IMR-90 (cell line): ENCODE measurements around the gene PNMA6E. TPM values are rescaled to one million over a fixed set of nuclear protein-coding genes. Genes with fewer than 3 reads are reported as not detected.

Experiments used
- ATAC-seq: fragments of 200-7000 bp; cut with Tn5 transposase; 2 replicates; pipeline ENCODE4 v1.9.1; 2020; ENCODE audit warnings: low read depth, mild to moderate bottlenecking, moderate library complexity
- BruUV-seq: library from RNA; stranded (reverse); fragments of 400-500 nt; replicated peaks from 2 replicates; lab custom pipeline; 2021; lab: Mats Ljungman, UMichigan
- CTCF ChIA-PET: fragments of 300-600 bp; formaldehyde crosslinking; extraction: SDS; loops from one replicate; lab custom pipeline; 2021; ENCODE audit warnings: antibody characterized with exemption; lab: Yijun Ruan, JAX
- POLR2A ChIA-PET: fragments of 300-600 bp; sonication (Branson Sonifier 250); formaldehyde crosslinking; loops from one replicate; lab custom pipeline; 2022; ENCODE audit warnings: antibody characterized with exemption; ENCODE audit not compliant: unreplicated experiment; lab: Charles Lee
- DNase-seq: peaks from one replicate; pipeline ENCODE4 v3.0.0; 2013
- H2AFZ ChIP-seq: replicated peaks from 2 replicates; pipeline ENCODE3; 2013; ENCODE audit warnings: low read length, mild to moderate bottlenecking; ENCODE audit not compliant: poor library complexity
- H2AK5ac ChIP-seq: 2 replicates; pipeline ENCODE4 v1.6.1; 2013; ENCODE audit warnings: low read depth, low read length, inconsistent platforms
- H2AK9ac ChIP-seq: replicated peaks from 2 replicates; pipeline ENCODE3; 2013; ENCODE audit warnings: mild to moderate bottlenecking, low read depth, low read length, moderate library complexity; ENCODE audit not compliant: poor library complexity
- H2BK120ac ChIP-seq: 2 replicates; pipeline ENCODE4 v1.6.1; 2013; ENCODE audit warnings: low read depth, low read length, inconsistent platforms
- H2BK15ac ChIP-seq: 3 replicates; pipeline ENCODE4 v1.6.1; 2013; ENCODE audit warnings: low read depth, low read length, inconsistent platforms
- H2BK20ac ChIP-seq: 2 replicates; pipeline ENCODE4 v1.6.1; 2013; ENCODE audit warnings: low read depth, mild to moderate bottlenecking, inconsistent platforms, low read length, moderate library complexity
- H2BK5ac ChIP-seq: 2 replicates; pipeline ENCODE4 v1.6.1; 2013; ENCODE audit warnings: mild to moderate bottlenecking, low read depth, low read length, inconsistent platforms; ENCODE audit not compliant: poor library complexity, severe bottlenecking
- H3K14ac ChIP-seq: replicated peaks from 2 replicates; pipeline ENCODE4 v1.6.1; 2013; ENCODE audit warnings: low read depth, low read length, inconsistent platforms
- H3K18ac ChIP-seq: 2 replicates; pipeline ENCODE4 v1.6.1; 2013; ENCODE audit warnings: low read depth, low read length, control low read depth
- H3K23ac ChIP-seq: 2 replicates; pipeline ENCODE4 v1.6.1; 2013; ENCODE audit warnings: low read depth, low read length, inconsistent platforms
- H3K27ac ChIP-seq: 2 replicates; pipeline ENCODE4 v1.5.1; 2013; ENCODE audit warnings: mild to moderate bottlenecking, control low read depth, low read length; ENCODE audit not compliant: insufficient read depth
- H3K27me3 ChIP-seq: 2 replicates; pipeline ENCODE4 v1.6.1; 2013; ENCODE audit warnings: low read length; ENCODE audit not compliant: control insufficient read depth, insufficient read depth
- H3K36me3 ChIP-seq: 2 replicates; pipeline ENCODE4 v1.6.1; 2013; ENCODE audit warnings: low read length, mixed read lengths; ENCODE audit not compliant: control insufficient read depth, insufficient read depth
- H3K4ac ChIP-seq: 2 replicates; pipeline ENCODE4 v1.6.1; 2013; ENCODE audit warnings: low read depth, low read length, inconsistent platforms
- H3K4me1 ChIP-seq: 2 replicates; pipeline ENCODE4 v1.6.1; 2013; ENCODE audit warnings: low read length, mixed read lengths; ENCODE audit not compliant: control insufficient read depth, insufficient read depth
- H3K4me2 ChIP-seq: 2 replicates; pipeline ENCODE4 v1.6.1; 2013; ENCODE audit warnings: low read depth, mild to moderate bottlenecking, control low read depth, low read length, moderate library complexity
- H3K4me3 ChIP-seq: 2 replicates; pipeline ENCODE4 v1.5.1; 2013; ENCODE audit warnings: low read depth, mild to moderate bottlenecking, control low read depth, low read length, moderate library complexity; ENCODE audit not compliant: insufficient read depth
- H3K56ac ChIP-seq: 2 replicates; pipeline ENCODE4 v1.6.1; 2013; ENCODE audit warnings: low read length, inconsistent platforms; ENCODE audit not compliant: insufficient read depth; ENCODE audit errors: extremely low read depth
- H3K79me1 ChIP-seq, 2 experiments: 2 replicates each; pipeline ENCODE4 v1.6.1; 2013; ENCODE audit warnings: low read length in 2 of 2, inconsistent platforms in 1 of 2, low read depth in 1 of 2
- H3K9ac ChIP-seq: 2 replicates; pipeline ENCODE4 v1.6.1; 2013; ENCODE audit warnings: low read depth, low read length, control low read depth
- H3K9me1 ChIP-seq: 2 replicates; pipeline ENCODE4 v1.6.1; 2013; ENCODE audit warnings: low read length, inconsistent platforms; ENCODE audit not compliant: insufficient read depth
- H3K9me3 ChIP-seq: 2 replicates; pipeline ENCODE4 v1.6.1; 2013; ENCODE audit warnings: low read length; ENCODE audit not compliant: control insufficient read depth, insufficient read depth
- H4K20me1 ChIP-seq: 2 replicates; pipeline ENCODE4 v1.6.1; 2013; ENCODE audit warnings: low read length, inconsistent platforms; ENCODE audit not compliant: insufficient read depth
- H4K5ac ChIP-seq: 2 replicates; pipeline ENCODE4 v1.6.1; 2013; ENCODE audit warnings: mild to moderate bottlenecking, low read depth, low read length, control low read depth
- H4K8ac ChIP-seq, 2 experiments: 2 replicates each; pipeline ENCODE4 v1.6.1; 2013; ENCODE audit warnings: low read depth in 2 of 2, low read length in 2 of 2, control low read depth in 1 of 2, inconsistent platforms in 1 of 2
- H4K91ac ChIP-seq: 2 replicates; pipeline ENCODE4 v1.6.1; 2013; ENCODE audit warnings: low read depth, low read length, inconsistent platforms; ENCODE audit not compliant: insufficient read depth
- BHLHE40 ChIP-seq: fragments of 150-350 bp; IDR thresholded peaks from 2 replicates; pipeline ENCODE4 v1.6.1; 2016; ENCODE audit warnings: mild to moderate bottlenecking, low read depth, low read length
- CEBPB ChIP-seq: IDR thresholded peaks from 2 replicates; pipeline ENCODE4 v1.6.1; 2012; ENCODE audit warnings: low read depth, low read length, improper control_type of control experiment
- CHD1 ChIP-seq: IDR thresholded peaks from 2 replicates; pipeline ENCODE4 v1.6.1; 2012; ENCODE audit warnings: low read depth, low read length, improper control_type of control experiment
- FOS ChIP-seq: fragments of 150-350 bp; IDR thresholded peaks from 2 replicates; pipeline ENCODE4 v1.6.1; 2016; ENCODE audit warnings: low read depth, low read length
- MAFK ChIP-seq: IDR thresholded peaks from 2 replicates; pipeline ENCODE4 v1.6.1; 2012; ENCODE audit warnings: low read depth, low read length, improper control_type of control experiment
- MAZ ChIP-seq: IDR thresholded peaks from 2 replicates; pipeline ENCODE4 v1.6.1; 2012; ENCODE audit warnings: low read depth, mild to moderate bottlenecking, low read length, improper control_type of control experiment, moderate library complexity, borderline replicate concordance
- POLR2A ChIP-seq: IDR thresholded peaks from 2 replicates; pipeline ENCODE4 v1.6.1; 2012; ENCODE audit warnings: mild to moderate bottlenecking, low read depth, low read length
- RAD21 ChIP-seq: IDR thresholded peaks from 2 replicates; pipeline ENCODE4 v1.6.1; 2012; ENCODE audit warnings: low read length, improper control_type of control experiment
- RCOR1 ChIP-seq: IDR thresholded peaks from 2 replicates; pipeline ENCODE4 v1.6.1; 2012; ENCODE audit warnings: mild to moderate bottlenecking, low read length, improper control_type of control experiment; ENCODE audit not compliant: insufficient replicate concordance
- RFX5 ChIP-seq: IDR thresholded peaks from 2 replicates; pipeline ENCODE4 v1.8.0; 2012; ENCODE audit warnings: low read depth, mild to moderate bottlenecking, low read length, moderate library complexity
- SMC3 ChIP-seq: fragments of 150-350 bp; IDR thresholded peaks from 2 replicates; pipeline ENCODE4 v1.6.1; 2016; ENCODE audit warnings: low read depth, mild to moderate bottlenecking, antibody characterized with exemption, low read length, moderate library complexity
- whole genome bisulfite sequencing, 2 experiments: methylation state at CpG; one replicate each; pipeline versions ENCODE4 v1.1.5 to v1.1.7; 2013; ENCODE audit warnings: missing lambda C conversion rate in 2 of 2; ENCODE audit not compliant: insufficient read length in 1 of 2; ENCODE audit errors: extremely low coverage in 2 of 2; 5-methylcytosine and 5-hydroxymethylcytosine counted together
- dilution Hi-C: fragments of 300-500 bp; cut with HindIII; formaldehyde crosslinking; loops from one replicate; pipeline ENCODE4 v1.14.3; 2018; ENCODE audit warnings: low sequenced_read_pairs; ENCODE audit not compliant: unreplicated experiment
- in situ Hi-C: fragments of 300-500 bp; cut with MboI; formaldehyde crosslinking; loops from 3 replicates; pipeline ENCODE4 v1.14.3; 2019; ENCODE audit warnings: low sequenced_read_pairs, inconsistent platforms, mixed read lengths
- intact Hi-C: fragments of 100-400 bp; cut with micrococcal nuclease; formaldehyde crosslinking; loops from 2 replicates; pipeline ENCODE4 v1.10.0; 2022
- polyA plus RNA-seq, 3 experiments: library from polyadenylated mRNA; depleted of rRNA; stranded (reverse); fragments of >200 nt; gene quantifications; 2 replicates each; pipeline ENCODE4 v1.2.3, GENCODE V29; 2012; ENCODE audit warnings: low replicate concordance in 1 of 3
- total RNA-seq: library from RNA; depleted of rRNA; stranded (reverse); fragments of >200 nt; gene quantifications from 2 replicates; pipeline ENCODE4 v1.2.3, GENCODE V29; 2012
- TF ChIP-seq, protein P1 (sequence below): fragments of 150-350 bp; IDR thresholded peaks from 2 replicates; pipeline ENCODE4 v1.6.1; 2016; ENCODE audit warnings: low read depth, mild to moderate bottlenecking, low read length, moderate library complexity, borderline replicate concordance
- TF ChIP-seq, protein P2 (sequence below): fragments of 150-350 bp; IDR thresholded peaks from 2 replicates; pipeline ENCODE4 v1.6.1; 2017; ENCODE audit warnings: mild to moderate bottlenecking, antibody characterized with exemption, low read length, low read depth
- TF ChIP-seq, protein P3 (sequence below): conservative IDR thresholded peaks from 2 replicates; pipeline ENCODE4 v1.5.1; 2012; ENCODE audit warnings: mild to moderate bottlenecking, low read depth, low read length, improper control_type of control experiment

Gene PNMA6E
- total and polyA plus RNA-seq, 2 of the 4 experiments (the other 2 are of a cell fraction): not detected

DNA sequence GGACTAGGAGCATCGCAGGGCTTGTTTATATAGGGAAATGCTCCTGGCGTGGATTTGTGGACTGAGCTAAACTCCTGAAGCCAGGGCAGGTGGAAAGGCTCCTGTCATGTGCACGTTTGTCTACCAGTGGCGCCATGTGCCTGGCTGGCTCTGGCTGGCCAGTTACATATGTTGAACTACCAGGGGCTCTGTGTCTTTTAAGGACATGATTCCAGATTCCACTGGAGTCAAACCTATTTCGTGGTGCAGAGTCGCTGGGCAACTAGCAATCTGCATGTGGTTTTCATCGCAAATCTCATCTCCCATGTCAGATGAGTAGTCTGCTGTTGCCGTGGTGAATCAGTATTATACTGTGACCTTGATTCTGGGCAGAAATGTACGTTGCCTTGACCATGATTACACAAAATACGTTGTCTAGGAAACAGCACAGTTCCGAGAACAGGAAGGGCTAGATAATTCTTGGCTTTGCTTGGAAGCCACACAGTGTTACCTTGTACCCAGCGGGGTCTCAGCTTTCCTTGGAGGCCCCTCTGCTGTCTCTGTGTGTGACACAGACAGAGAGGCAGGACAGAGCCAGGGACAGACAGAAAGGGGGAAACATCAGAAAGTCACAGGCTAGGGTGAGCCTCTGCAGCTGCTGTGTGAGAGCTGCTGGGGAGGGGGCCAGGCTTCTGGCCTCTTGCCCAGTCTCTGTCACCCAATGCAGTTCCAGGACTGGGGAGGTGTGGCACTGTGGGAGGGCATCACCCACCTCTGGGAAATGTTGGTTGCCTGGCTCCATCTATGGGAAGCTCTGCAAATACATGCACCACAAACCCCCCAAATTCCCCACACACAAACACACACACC lies 19.2 kb downstream of the PNMA6E start:
- no peak overlapping the region for H3K23ac ChIP-seq
- no peak overlapping the region for H4K5ac ChIP-seq
- H3K79me1 ChIP-seq: no peaks in the 10 kb centered on the region
- H4K8ac ChIP-seq: no peak overlapping the region
- H3K14ac ChIP-seq: no peak overlapping the region
- H3K9me3 ChIP-seq: no peaks in the 10 kb centered on the region; the same call in 1 of the 2 replicates
- no TSS peak for BruUV-seq
- no peak overlapping the region for H3K9ac ChIP-seq
- H2BK20ac ChIP-seq: no peak overlapping the region
- WGBS, 2 experiments: 42% methylated on average over 4 of the region's 12 CpGs; no CpG with 5 or more reads in 1 of the 2 experiments
- H2BK15ac ChIP-seq: no peak overlapping the region
- peak overlapping the region; percentile 84 for H2BK5ac ChIP-seq
- ATAC-seq (peak; percentile 83), DNase-seq (peak; percentile 81)
- H3K4me1 ChIP-seq: peaks cover 2% of the 10 kb centered on the region; the same call in 1 of the 2 replicates
- no peak overlapping the region for H4K91ac ChIP-seq
- H3K4me2 ChIP-seq: peak overlapping the region; percentile 34
- H2AK5ac ChIP-seq: no peak overlapping the region
- dilution Hi-C loops (no loop called here), in situ Hi-C loops (no loop called here), intact Hi-C loops (no loop called here)
- no peaks in the 10 kb centered on the region for H3K36me3 ChIP-seq
- peak overlapping the region; percentile 71; the same call in 1 of the 2 replicates for H3K27ac ChIP-seq
- H3K27me3 ChIP-seq: peaks cover 5% of the 10 kb centered on the region
- no peak overlapping the region for H2BK120ac ChIP-seq
- no peaks in the 10 kb centered on the region for H3K9me1 ChIP-seq
- ChIA-PET CTCF (no interaction called here), POLR2A (no interaction called here)
- H3K18ac ChIP-seq: no peak overlapping the region
- peak overlapping the region; percentile 25 for H2AK9ac ChIP-seq
- no peaks in the 10 kb centered on the region for H4K20me1 ChIP-seq
- H3K4me3 ChIP-seq: no peak overlapping the region
- no peak overlapping the region for H3K56ac ChIP-seq
- peak overlapping the region; percentile 68 for H2AFZ ChIP-seq
- no peak overlapping the region for H3K4ac ChIP-seq
- TF ChIP-seq BHLHE40: no peak
- TF ChIP-seq SMC3: no peak
- TF ChIP-seq MAZ: no peak
- peak; percentile 19; the same call in 1 of the 2 replicates for TF ChIP-seq RAD21
- TF ChIP-seq FOS: no peak
- no peak for TF ChIP-seq CHD1
- no peak for TF ChIP-seq RFX5
- no peak for TF ChIP-seq MAFK
- TF ChIP-seq POLR2A: no peak
- TF ChIP-seq, protein P1, sequence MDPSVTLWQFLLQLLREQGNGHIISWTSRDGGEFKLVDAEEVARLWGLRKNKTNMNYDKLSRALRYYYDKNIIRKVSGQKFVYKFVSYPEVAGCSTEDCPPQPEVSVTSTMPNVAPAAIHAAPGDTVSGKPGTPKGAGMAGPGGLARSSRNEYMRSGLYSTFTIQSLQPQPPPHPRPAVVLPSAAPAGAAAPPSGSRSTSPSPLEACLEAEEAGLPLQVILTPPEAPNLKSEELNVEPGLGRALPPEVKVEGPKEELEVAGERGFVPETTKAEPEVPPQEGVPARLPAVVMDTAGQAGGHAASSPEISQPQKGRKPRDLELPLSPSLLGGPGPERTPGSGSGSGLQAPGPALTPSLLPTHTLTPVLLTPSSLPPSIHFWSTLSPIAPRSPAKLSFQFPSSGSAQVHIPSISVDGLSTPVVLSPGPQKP: no peak
- no peak for TF ChIP-seq RCOR1
- no peak for TF ChIP-seq CEBPB
- TF ChIP-seq, protein P2, sequence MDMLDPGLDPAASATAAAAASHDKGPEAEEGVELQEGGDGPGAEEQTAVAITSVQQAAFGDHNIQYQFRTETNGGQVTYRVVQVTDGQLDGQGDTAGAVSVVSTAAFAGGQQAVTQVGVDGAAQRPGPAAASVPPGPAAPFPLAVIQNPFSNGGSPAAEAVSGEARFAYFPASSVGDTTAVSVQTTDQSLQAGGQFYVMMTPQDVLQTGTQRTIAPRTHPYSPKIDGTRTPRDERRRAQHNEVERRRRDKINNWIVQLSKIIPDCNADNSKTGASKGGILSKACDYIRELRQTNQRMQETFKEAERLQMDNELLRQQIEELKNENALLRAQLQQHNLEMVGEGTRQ: no peak
- TF ChIP-seq, protein P3, sequence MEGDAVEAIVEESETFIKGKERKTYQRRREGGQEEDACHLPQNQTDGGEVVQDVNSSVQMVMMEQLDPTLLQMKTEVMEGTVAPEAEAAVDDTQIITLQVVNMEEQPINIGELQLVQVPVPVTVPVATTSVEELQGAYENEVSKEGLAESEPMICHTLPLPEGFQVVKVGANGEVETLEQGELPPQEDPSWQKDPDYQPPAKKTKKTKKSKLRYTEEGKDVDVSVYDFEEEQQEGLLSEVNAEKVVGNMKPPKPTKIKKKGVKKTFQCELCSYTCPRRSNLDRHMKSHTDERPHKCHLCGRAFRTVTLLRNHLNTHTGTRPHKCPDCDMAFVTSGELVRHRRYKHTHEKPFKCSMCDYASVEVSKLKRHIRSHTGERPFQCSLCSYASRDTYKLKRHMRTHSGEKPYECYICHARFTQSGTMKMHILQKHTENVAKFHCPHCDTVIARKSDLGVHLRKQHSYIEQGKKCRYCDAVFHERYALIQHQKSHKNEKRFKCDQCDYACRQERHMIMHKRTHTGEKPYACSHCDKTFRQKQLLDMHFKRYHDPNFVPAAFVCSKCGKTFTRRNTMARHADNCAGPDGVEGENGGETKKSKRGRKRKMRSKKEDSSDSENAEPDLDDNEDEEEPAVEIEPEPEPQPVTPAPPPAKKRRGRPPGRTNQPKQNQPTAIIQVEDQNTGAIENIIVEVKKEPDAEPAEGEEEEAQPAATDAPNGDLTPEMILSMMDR: 0 out of 2 replicates have a peak, but pooled peaks have one; percentile 22
